CD14-positive monocyte (primary cell): ENCODE results near the gene SUFU. TPM values are rescaled to one million over a fixed set of nuclear protein-coding genes. Genes with fewer than 3 reads are reported as not detected.

Experiments
- DNase-seq, 3 donors: peaks; one replicate each; pipeline ENCODE4 v3.0.0-alpha.2; 2011 to 2022
- H2AFZ ChIP-seq: 2 replicates; pipeline ENCODE4 v1.6.0; 2012; ENCODE audit warnings: mild to moderate bottlenecking, low read depth, low read length, inconsistent platforms; ENCODE audit not compliant: insufficient read depth, poor library complexity, severe bottlenecking
- H3K27ac ChIP-seq, 2 donors: 1 replicate in 1 of 2; 2 replicates in 1 of 2; pipeline ENCODE4 v1.5.1; 2012 to 2013; ENCODE audit warnings: low read length in 2 of 2, control low read depth in 1 of 2, inconsistent platforms in 1 of 2, low read depth in 1 of 2, mild to moderate bottlenecking in 1 of 2
- H3K27me3 ChIP-seq, 2 donors: one replicate each; pipeline versions ENCODE4 v1.6.0 to v1.6.1; 2011 to 2013; ENCODE audit warnings: low read length in 2 of 2; ENCODE audit not compliant: control insufficient read depth in 2 of 2, insufficient read depth in 2 of 2
- H3K36me3 ChIP-seq, 2 donors: replicated peaks in 1 of 2; 1 replicate in 1 of 2; 2 replicates in 1 of 2; pipeline versions ENCODE4 v1.5.1 to v1.6.1; 2012 to 2013; ENCODE audit warnings: low read length in 2 of 2, control low read depth in 1 of 2, inconsistent platforms in 1 of 2, mild to moderate bottlenecking in 1 of 2; ENCODE audit not compliant: insufficient read depth in 2 of 2, control insufficient read depth in 1 of 2
- H3K4me1 ChIP-seq, 2 donors: 1 replicate in 1 of 2; 2 replicates in 1 of 2; pipeline versions ENCODE4 v1.5.1 to v1.6.1; 2012 to 2013; ENCODE audit warnings: low read length in 2 of 2, control low read depth in 1 of 2, inconsistent platforms in 1 of 2, mild to moderate bottlenecking in 1 of 2, moderate library complexity in 1 of 2; ENCODE audit not compliant: insufficient read depth in 2 of 2, control insufficient read depth in 1 of 2
- H3K4me2 ChIP-seq: replicated peaks from 2 replicates; pipeline ENCODE3; 2012; ENCODE audit warnings: low read length, moderate library complexity, mild to moderate bottlenecking; ENCODE audit not compliant: poor library complexity, severe bottlenecking; ENCODE audit errors: extremely low read depth
- H3K4me3 ChIP-seq, 3 experiments: fragments of 200-600 bp in 1 of 3; sonication (generic) in 1 of 3; replicated peaks in 1 of 3; 1 replicate in 2 of 3; 2 replicates in 1 of 3; pipeline ENCODE4 v1.5.1; 2011 to 2013; ENCODE audit warnings: low read length in 3 of 3, mild to moderate bottlenecking in 3 of 3, control low read depth in 2 of 3, low read depth in 2 of 3, inconsistent platforms in 1 of 3, moderate library complexity in 1 of 3
- H3K79me2 ChIP-seq: 2 replicates; pipeline ENCODE4 v1.6.0; 2012; ENCODE audit warnings: mild to moderate bottlenecking, control low read depth, inconsistent platforms, low read length, moderate library complexity; ENCODE audit not compliant: insufficient read depth
- H3K9ac ChIP-seq: 2 replicates; pipeline ENCODE4 v1.6.0; 2017; ENCODE audit warnings: low read length, mild to moderate bottlenecking; ENCODE audit not compliant: insufficient read depth, poor library complexity, severe bottlenecking
- H3K9me3 ChIP-seq, 2 donors: replicated peaks in 1 of 2; 1 replicate in 1 of 2; 2 replicates in 1 of 2; pipeline versions ENCODE4 v1.5.1 to v1.6.1; 2012 to 2013; ENCODE audit warnings: low read length in 2 of 2, control low read depth in 1 of 2; ENCODE audit not compliant: control insufficient read depth in 1 of 2, insufficient read depth in 1 of 2
- H4K20me1 ChIP-seq: 2 replicates; pipeline ENCODE4 v1.6.0; 2012; ENCODE audit warnings: mild to moderate bottlenecking, low read length, control low read depth, moderate library complexity; ENCODE audit not compliant: insufficient read depth
- H3K27ac Mint-ChIP-seq, 7 donors: one replicate each; pipeline ENCODE4 v1.8.0; 2020; ENCODE audit warnings: mild to moderate bottlenecking in 7 of 7, mixed read lengths in 7 of 7, moderate library complexity in 6 of 7, inconsistent platforms in 2 of 7
- H3K27me3 Mint-ChIP-seq, 3 donors: one replicate each; pipeline ENCODE4 v1.8.0; 2021 to 2022; ENCODE audit warnings: low read depth in 3 of 3, mild to moderate bottlenecking in 3 of 3, mixed read lengths in 3 of 3, moderate library complexity in 3 of 3, inconsistent platforms in 1 of 3
- H3K36me3 Mint-ChIP-seq, 2 donors: one replicate each; pipeline ENCODE4 v1.8.0; 2020; ENCODE audit warnings: mixed read lengths in 2 of 2, inconsistent platforms in 1 of 2, mild to moderate bottlenecking in 1 of 2
- H3K4me1 Mint-ChIP-seq: one replicate; pipeline ENCODE4 v1.8.0; 2020; ENCODE audit warnings: mild to moderate bottlenecking, mixed read lengths
- H3K4me3 Mint-ChIP-seq, 2 donors: one replicate each; pipeline ENCODE4 v1.8.0; 2020; ENCODE audit warnings: mild to moderate bottlenecking in 2 of 2, mixed read lengths in 2 of 2, moderate library complexity in 1 of 2
- H3K9me3 Mint-ChIP-seq, 7 donors: one replicate each; pipeline ENCODE4 v1.8.0; 2020 to 2022; ENCODE audit warnings: mixed read lengths in 7 of 7, mild to moderate bottlenecking in 6 of 7, moderate library complexity in 6 of 7, inconsistent platforms in 2 of 7
- CTCF ChIP-seq: fragments of 200-600 bp; IDR thresholded peaks from one replicate; pipeline ENCODE4 v1.8.0; 2022; ENCODE audit warnings: antibody characterized with exemption, mild to moderate bottlenecking
- WGBS: methylation state at CpG from one replicate; pipeline ENCODE4 v1.1.5; 2013; ENCODE audit warnings: missing lambda C conversion rate; ENCODE audit not compliant: insufficient coverage; 5-methylcytosine and 5-hydroxymethylcytosine counted together
- intact Hi-C, 2 donors: fragments of 100-400 bp; cut with micrococcal nuclease; formaldehyde crosslinking; loops; one replicate each; pipeline versions ENCODE4 v1.15.0 to v1.15.1; 2023
- polyA plus RNA-seq, 3 donors: library from polyadenylated mRNA; depleted of rRNA in 1 of 3; unstranded in 2 of 3; stranded (reverse) in 1 of 3; fragments of 300-500 nt in 2 of 3; fragments of >200 nt in 1 of 3; fragmentation: Illumina TruSeq in 2 of 3; gene quantifications; 1 replicate in 2 of 3; 2 replicates in 1 of 3; pipeline ENCODE4 v1.2.3, GENCODE V29; 2012 to 2021

SUFU gene
- polyA plus RNA-seq, 3 donors, result 3.2 to 10.0 (median 5.7) TPM

- Histone ChIP-seq H3K27ac (no peak overlapping the region), H3K27me3 (no peaks in the 10 kb centered on the region), H3K4me3 (no peak overlapping the region), H3K4me2 (no peak overlapping the region), H3K9ac (no peak overlapping the region), H3K36me3 (peaks cover 2 to 20% of the 10 kb centered on the region in 2 donors), H3K79me2 (peaks cover 30% of the 10 kb centered on the region), H4K20me1 (peaks cover 91% of the 10 kb centered on the region), H3K9me3 (no peaks in the 10 kb centered on the region), H3K4me1 (peaks cover 12 to 18% of the 10 kb centered on the region in 2 donors), H2AFZ (no peak overlapping the region)
- TF ChIP-seq CTCF, result no peak
- Mint-ChIP-seq H3K27ac (peak overlapping the region in 6 of 7 donors; percentile 57 to 95 (median 74)), H3K4me3 (no peak overlapping the region), H3K36me3 (peaks cover 23 to 36% of the 10 kb centered on the region in 2 donors), H3K27me3 (peaks cover 0 to 5% (median 0%) of the 10 kb centered on the region in 3 donors), H3K9me3 (no peaks in the 10 kb centered on the region), H3K4me1 (peaks cover 25% of the 10 kb centered on the region)
- DNase-seq, result no peak
- WGBS, result 98% methylated on average over 5 of the region's 7 CpGs
- intact Hi-C loops, result no loop called here
Observed at GRCh38 chr10:102535481-102536147, 31.8 kb downstream of the SUFU start.

- Histone ChIP-seq H3K4me1 (peaks cover 12 to 18% of the 10 kb centered on the region in 2 donors), H3K79me2 (peaks cover 25% of the 10 kb centered on the region), H3K27ac (no peak overlapping the region), H2AFZ (no peak overlapping the region), H3K4me2 (no peak overlapping the region), H3K4me3 (no peak overlapping the region), H4K20me1 (peaks cover 87% of the 10 kb centered on the region), H3K27me3 (no peaks in the 10 kb centered on the region), H3K9ac (no peak overlapping the region), H3K9me3 (no peaks in the 10 kb centered on the region), H3K36me3 (peaks cover 0 to 14% of the 10 kb centered on the region in 2 donors)
- Mint-ChIP-seq H3K36me3 (peaks cover 21 to 35% of the 10 kb centered on the region in 2 donors), H3K9me3 (no peaks in the 10 kb centered on the region), H3K4me1 (peaks cover 25% of the 10 kb centered on the region), H3K27ac (peak overlapping the region in 3 of 7 donors; percentile 23 to 48 (median 32)), H3K27me3 (peaks cover 0 to 5% (median 0%) of the 10 kb centered on the region in 3 donors), H3K4me3 (no peak overlapping the region)
- intact Hi-C loops, result no loop called here
- DNase-seq, result no peak
- TF ChIP-seq CTCF, result no peak
Observed at GRCh38 chr10:102537367-102537766, 33.6 kb downstream of the SUFU start.
